ENCODE data around the gene ZNF700.
A peak's percentile ranks its signal among the peaks of the same experiment; 100 is the strongest.
"Not testable (repeated sequence)": the region's sequence is repeated elsewhere in the genome, so short reads cannot be mapped to it uniquely, and the experiment has no call there.

The ZNF700 gene

GRCh38 chr19:11924886-11925650 is at the start of gene ZNF700:
TSS of gene ZNF700 (plus strand) at chr19:11925107. CDS start at chr19:11925211, 104 bp downstream.
- peak; percentile 97 for DNase-seq (ENCODE audit: low read depth)
- H3K4me3 ChIP-seq (ENCODE audit: low read depth, low read length): peak within 1 kb of the TSS; percentile 75
- TF ChIP-seq CTCF (IDR thresholded peaks at IDR 0.05; ENCODE audit: low read depth, low read length) (no peak), MAX (IDR thresholded peaks at IDR 0.05; ENCODE audit: low read depth, low read length) (no peak; the same call in 1 of the 2 replicates), MYC (IDR thresholded peaks at IDR 0.05; ENCODE audit: low read depth, low read length) (peak; percentile 56), POLR2A (IDR thresholded peaks at IDR 0.05; ENCODE audit: extremely low read depth, insufficient read length) (peak; percentile 90)

- DNase-seq (ENCODE audit: low read depth): peak; percentile 47
- TF ChIP-seq CTCF (IDR thresholded peaks at IDR 0.05; ENCODE audit: low read depth, low read length): peak; percentile 14
- H3K4me3 ChIP-seq (ENCODE audit: low read depth, low read length): not testable (repeated sequence)
Measured at GRCh38 chr19:11879687-11880266, 45.1 kb upstream of the ZNF700 start.

- DNase-seq (ENCODE audit: low read depth): no peak
- H3K4me3 ChIP-seq (ENCODE audit: low read depth, low read length): no peak overlapping the region
- TF ChIP-seq CTCF (IDR thresholded peaks at IDR 0.05; ENCODE audit: low read depth, low read length) (no peak), MAX (IDR thresholded peaks at IDR 0.05; ENCODE audit: low read depth, low read length) (no peak), POLR2A (IDR thresholded peaks at IDR 0.05; ENCODE audit: extremely low read depth, insufficient read length) (no peak)
Measured at GRCh38 chr19:11880598-11880997, 44.3 kb upstream of the ZNF700 start.

- no peak for TF ChIP-seq MYC (IDR thresholded peaks at IDR 0.05; ENCODE audit: low read depth, low read length)
- TF ChIP-seq CTCF (IDR thresholded peaks at IDR 0.05; ENCODE audit: low read depth, low read length): peak; percentile 77
- peak; percentile 73 for DNase-seq (ENCODE audit: low read depth)
- no peak overlapping the region for H3K4me3 ChIP-seq (ENCODE audit: low read depth, low read length)
Measured at GRCh38 chr19:11881151-11881800, 43.6 kb upstream of the ZNF700 start.

- H3K4me3 ChIP-seq (ENCODE audit: low read depth, low read length): no peak overlapping the region
- TF ChIP-seq POLR2A (IDR thresholded peaks at IDR 0.05; ENCODE audit: extremely low read depth, insufficient read length): no peak
- TF ChIP-seq MYC (IDR thresholded peaks at IDR 0.05; ENCODE audit: low read depth, low read length): no peak
- no peak for TF ChIP-seq MAX (IDR thresholded peaks at IDR 0.05; ENCODE audit: low read depth, low read length)
- no peak for TF ChIP-seq CTCF (IDR thresholded peaks at IDR 0.05; ENCODE audit: low read depth, low read length)
- no peak for DNase-seq (ENCODE audit: low read depth)
Measured at GRCh38 chr19:11882606-11883005, 42.3 kb upstream of the ZNF700 start.

Data from NB4 (cell line).